GM19035 (cell line): Measurements from ENCODE around the gene LCNL1.
"Not testable (repeated sequence)": the region's sequence is repeated elsewhere in the genome, so short reads cannot be mapped to it uniquely, and the experiment has no call there.

Source experiments
- ATAC-seq: cut with Tn5 transposase; IDR thresholded peaks from one replicate; pipeline ENCODE4 v1.9.1; 2021; ENCODE audit not compliant: unreplicated experiment

Gene LCNL1

DNA sequence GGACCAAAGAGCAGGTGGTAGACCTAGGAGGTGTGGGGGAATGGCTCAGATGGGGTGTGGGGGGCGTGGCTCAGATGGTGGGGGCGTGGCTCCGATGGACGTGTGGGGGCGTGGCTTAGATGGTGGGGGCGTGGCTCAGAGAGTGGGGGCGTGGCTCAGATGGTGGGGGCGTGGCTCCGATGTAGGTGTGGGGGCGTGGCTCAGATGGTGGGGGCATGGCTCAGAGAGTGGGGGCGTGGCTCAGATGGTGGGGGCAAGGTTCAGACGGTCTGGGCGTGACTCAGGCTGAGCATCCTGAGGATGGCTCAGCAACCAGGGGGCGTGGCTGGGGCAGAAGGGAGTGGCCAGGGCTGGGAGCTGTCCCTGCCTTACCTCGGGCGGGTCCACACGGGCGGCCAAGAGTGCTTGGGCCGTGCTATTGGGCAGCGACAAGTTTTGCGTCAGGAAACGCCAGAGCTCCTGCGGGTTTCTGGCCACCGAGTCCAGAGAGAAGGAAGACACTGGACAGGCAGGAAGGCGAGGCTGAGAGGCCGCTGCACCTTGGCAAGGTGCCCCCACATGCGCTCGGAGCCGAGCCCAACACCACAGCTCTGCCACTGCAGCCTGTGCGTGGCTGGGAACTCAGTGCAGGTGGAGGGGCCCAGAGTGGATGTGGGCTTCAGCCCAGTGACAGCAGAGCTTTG lies 39.3 kb downstream of the LCNL1 start:
- ATAC-seq, result no peak

DNA sequence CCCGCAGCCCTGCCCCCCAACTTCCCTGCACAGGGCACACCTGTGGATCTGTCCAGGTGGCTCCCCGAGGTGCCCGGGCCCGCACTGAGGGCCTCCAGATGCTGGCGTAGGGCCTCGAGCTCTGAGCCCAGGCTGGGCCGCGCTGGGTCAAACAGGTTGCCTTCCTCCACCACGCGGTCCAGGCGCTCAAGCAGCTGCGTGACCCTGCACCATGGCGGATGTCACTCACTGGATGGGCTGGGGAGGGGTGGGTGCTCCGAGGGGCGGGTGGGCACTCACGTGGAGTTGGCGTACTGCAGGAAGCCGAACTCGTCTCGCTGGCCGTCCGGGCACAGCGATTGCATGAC lies 39.8 kb downstream of the LCNL1 start:
- no peak for ATAC-seq

DNA sequence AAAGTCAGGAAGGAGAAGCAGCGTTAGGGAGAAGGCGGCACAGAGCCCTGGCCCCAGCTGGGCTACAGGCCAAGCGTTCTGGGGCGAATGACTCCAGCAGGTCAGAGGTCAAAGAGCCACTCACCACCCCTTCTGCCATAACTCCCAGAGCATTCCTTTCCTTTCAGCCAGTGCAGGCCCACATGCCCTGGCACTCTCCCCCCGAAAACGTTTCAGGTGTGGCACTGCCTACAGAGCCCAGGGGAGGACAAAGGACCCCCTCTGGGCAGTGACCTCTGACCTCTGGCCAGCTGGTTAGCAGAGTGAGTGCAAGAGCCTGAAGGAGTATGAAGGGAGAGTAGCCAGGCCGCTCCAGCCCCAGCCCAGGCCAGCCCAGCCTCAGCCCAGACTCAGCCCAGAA lies 40.4 kb downstream of the LCNL1 start:
- no peak for ATAC-seq

DNA sequence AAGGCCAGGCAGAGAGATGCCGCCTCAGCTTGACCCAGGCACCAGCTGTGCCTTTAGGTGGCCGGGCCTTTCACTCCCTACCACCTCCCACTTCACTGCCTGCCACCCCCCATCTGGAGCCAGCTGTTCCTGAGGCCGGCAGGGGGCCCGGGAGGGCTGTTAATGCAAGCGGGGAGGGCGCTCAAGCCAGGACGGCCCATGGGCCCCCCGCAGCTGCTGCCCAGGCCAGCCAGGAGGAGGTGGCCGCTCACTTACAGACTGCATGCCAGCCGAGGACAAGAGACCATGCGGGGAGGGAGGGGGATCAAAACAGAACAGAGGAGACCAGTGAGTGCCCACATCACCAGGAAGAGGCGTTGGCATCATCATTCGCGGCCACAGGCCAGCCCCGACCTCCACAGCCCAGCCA lies 40.8 kb downstream of the LCNL1 start:
- ATAC-seq, result no peak

DNA sequence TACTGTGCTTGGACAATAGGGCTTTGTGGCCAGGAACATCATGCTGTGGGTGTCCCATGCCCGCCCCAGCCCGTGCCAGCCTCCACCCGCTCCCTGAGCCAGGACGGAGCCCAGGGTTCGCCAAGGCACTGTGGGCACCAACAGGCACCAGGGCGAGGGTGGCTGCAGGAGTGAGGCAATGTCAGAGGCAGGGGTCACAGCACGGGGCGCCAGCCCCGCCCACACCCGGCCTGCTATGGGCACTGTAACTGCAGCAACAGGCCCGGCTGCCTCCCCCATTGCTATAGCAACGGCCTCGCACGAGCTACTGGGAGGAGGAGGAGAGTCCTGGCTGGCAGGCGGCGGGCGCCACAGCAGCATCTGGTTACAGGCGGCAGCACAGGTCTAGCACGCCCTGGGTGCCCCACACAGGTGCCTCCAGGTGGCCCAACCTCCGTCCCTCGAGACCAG lies 42.7 kb downstream of the LCNL1 start:
- no peak for ATAC-seq

DNA sequence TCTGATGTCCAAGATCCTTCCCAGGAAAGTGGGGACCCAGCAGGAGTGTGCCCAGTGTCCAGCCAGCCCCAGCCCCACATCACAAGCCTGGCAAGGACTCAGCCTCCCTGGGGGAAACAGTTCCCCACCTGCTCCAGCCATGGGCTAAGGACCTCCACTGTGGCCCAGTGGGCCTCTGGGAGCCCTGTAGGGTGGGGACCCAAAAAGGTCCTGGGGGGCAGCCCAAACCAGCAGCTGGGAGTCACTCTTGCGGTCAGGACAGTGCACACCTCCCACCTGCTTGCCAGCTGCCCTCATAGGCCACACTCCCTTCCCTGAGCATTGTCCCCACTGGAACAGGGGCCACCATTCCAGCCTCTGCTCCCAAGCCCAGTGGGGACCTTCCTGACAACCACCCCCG lies 43.6 kb downstream of the LCNL1 start:
- no peak for ATAC-seq

DNA sequence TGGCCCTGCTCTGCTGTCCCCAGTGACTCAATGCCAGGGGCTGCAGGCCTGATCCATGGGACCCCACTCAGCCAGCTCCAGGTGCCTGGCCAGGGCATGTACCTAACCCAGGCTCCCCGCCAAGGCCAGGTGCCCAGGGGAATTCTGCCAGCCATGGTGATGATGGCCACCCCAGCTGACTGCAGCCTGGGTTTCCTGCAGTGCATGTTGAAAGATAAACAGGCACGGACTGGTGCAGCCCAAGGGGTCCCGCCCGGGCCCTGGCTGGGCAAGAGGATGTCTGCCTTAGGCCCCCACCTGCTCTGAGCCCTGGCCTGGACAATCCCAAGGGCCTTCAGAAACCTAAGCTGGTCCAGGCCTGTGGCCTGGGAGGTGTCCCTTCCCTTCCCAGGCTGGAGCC lies 44.0 kb downstream of the LCNL1 start:
- no peak for ATAC-seq

DNA sequence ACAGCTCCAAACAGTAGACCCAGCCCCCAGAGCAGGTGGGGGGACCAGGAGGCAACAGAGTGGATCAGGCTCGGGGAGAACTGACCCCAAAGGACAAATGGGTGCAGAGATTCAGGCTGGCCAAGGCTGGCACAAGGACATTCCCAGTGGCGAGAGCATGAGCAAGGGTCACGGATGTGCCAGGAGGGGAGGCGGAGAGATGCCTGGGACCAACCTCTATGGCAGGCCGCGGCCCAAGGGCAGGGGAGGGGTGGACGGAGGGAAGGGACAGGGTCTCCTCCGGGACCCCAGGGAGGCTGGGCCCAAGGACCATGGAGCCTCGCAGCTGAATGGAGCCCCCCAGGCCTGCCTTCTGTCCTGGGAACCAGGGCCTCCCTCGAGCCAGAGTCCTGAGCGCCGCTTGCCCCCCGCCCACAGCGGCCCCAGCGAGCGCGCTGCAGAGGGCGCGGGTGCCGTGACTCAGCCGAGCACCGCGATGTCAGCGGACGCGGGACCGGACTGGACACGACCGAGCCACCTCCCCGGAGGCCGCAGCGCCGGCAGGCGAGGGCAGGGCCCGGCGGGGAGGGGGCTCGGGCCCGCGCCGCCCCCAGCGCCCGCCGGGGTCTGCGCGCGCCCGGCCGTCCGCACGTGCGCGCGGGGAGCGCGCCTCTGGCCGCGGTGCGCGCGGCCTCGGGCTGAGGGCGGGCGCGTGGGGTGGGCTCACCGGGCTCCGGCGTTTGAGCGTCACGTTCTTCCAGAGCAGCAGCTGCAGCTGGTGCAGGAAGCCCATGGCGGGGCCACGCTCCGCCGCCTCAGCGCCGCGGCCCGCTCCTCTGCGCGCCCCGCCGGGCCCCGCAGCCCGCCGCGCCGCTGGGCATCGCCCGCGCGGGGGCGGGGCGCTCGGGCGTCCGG lies 44.8 kb downstream of the LCNL1 start, which contains the start of gene ABCA2:
Gene ABCA2 (minus strand): TSS at position 869 of the 894 bp plus-strand sequence. CDS start 97 bp downstream, at position 772.
- no peak for ATAC-seq

DNA sequence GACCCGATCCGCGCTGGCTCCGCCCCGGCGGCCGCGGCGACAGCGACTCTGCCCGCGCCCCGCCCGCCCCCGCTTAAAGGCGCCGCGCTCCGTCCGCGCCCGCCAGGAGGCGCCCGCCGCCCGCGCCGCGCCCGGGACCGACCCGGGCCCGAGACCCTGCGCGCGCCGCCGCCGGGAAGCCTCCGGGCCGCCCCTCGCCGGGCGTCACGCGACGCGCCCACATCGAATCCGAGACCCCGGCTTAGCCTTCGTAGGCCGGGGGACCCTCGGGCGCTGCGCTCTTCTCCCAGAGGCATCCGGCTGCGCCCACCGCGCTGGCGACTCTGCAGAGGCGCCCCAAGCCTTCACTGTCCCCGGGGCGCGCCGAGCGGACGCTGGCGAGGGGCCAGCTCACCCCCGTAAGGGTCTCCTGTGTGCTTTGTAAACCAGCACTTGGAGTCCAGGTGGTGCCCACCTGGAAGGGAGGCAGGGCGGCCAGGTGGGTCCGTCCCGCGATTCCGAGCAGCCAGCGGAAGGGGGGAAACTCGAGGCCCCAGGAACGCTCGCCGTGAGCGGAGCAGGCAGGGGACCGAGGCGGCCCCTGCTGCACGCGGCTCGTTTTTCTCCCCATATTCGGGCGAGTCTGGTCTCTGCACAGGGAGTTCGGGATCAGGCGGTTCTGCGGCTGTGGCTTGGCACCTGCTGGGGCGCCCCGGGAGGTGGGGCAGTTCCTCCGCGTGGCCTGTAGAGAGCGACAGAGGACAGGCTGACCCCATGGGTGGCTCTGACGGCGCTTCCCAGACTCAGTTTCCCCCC lies 45.7 kb downstream of the LCNL1 start:
- no peak for ATAC-seq

DNA sequence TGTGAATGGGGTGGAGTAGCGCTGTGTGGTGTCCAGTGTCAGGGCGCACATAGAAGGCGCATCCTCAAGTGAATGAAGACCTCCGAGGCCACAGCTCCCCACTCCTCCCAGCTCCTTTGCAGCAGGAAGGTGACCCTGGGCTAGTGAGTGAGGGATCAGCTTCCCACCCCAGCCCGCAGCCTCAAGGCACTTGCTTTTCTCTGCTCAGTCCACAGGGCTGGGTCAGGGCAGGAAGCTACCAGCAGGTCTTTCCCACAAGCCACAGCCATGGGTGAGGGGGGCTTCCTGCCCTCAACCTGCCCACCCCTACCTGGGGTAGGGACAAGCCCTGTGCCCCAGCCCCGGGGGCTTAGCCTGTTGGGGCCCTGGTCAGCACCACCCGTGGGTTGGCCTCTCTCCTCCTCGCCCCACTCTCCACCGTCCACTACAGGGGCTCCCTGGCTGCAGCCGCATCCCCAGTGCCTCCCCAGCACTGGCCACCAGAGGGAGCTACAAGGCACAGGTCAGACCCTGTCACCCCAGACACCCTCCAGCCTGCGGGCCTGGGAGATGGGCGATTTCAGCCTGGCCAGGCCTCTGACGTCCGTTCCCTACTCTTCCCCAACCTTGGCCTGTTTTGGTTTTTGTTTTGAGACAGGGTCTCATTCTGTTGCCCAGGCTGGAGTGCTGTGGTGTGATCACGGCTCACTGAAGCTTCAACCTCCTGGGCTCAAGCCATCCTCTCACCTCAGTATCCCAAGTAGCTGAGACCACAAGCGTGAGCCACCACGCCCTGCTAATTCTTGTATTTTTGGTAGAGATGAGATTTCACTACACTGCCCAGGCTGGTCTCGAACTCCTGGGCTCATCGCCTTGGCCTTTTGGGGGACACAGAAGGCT lies 46.5 kb downstream of the LCNL1 start:
- no peak for ATAC-seq

DNA sequence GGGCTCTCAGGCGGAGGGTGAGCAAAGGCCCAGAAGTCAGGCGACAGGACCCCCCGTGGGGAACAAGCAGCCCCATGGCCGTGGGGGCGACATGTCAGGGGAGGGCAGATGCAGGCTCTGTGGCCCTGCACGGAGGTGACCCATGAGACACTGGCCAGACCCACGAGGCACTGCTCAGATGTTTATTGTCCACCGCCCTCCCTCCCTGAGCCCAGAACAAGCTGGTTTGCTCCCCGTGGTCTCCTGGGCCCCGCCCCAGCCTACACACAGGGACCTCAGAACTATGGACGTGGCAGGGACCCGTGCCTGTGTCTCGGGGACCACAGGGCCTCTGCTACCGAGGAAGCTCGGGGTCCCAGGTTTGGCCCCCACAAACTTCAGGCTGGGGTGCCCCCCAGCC lies 47.2 kb downstream of the LCNL1 start:
- ATAC-seq, result no peak

DNA sequence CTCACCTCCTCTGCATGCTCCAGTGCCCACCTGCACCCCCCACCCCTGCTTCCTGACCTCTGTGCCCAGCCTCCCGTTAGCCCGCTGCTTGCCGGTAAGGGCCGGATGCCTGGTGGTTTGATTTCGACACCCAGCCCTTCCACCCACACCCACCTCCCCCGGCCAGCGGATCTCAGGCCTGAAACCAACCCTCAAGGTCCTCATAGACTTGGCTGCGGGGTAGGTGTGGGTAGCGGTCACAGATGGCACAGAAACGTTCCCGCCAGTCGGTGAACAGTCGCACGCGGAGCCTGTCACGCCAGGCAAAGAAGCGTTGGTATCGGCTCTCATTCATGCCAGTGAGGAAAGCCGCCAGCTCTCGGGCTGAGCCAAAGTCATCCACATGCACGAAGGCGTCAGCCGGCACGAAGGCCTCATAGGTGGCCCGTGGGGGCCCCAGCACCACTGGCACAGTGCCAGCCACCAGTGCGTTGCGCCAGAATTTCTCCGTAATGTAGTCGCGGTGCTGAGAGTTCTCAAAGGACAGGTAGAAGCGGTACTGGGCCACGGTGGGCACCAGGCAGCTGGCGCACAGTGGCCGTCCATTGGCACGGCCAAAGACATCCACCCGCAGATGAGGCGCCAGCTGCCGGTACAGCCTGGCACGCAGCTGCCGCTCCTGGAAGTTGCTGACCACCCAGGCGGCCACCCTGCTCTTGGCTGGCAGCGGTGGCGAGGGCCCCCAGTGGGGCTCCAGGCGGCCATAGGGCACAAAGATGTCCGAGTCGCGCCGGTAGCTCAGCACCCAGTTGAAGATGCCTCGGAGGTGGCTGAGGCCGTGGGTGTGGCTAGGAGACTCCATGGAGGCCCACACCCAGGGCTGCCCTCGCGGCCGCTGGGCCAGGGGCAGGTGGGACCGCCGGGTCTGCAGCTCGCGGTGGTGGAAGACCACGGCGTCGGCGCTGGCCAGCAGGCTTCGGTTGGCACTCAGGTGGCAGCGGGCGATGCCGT lies 48.0 kb downstream of the LCNL1 start:
- ATAC-seq, result no peak

DNA sequence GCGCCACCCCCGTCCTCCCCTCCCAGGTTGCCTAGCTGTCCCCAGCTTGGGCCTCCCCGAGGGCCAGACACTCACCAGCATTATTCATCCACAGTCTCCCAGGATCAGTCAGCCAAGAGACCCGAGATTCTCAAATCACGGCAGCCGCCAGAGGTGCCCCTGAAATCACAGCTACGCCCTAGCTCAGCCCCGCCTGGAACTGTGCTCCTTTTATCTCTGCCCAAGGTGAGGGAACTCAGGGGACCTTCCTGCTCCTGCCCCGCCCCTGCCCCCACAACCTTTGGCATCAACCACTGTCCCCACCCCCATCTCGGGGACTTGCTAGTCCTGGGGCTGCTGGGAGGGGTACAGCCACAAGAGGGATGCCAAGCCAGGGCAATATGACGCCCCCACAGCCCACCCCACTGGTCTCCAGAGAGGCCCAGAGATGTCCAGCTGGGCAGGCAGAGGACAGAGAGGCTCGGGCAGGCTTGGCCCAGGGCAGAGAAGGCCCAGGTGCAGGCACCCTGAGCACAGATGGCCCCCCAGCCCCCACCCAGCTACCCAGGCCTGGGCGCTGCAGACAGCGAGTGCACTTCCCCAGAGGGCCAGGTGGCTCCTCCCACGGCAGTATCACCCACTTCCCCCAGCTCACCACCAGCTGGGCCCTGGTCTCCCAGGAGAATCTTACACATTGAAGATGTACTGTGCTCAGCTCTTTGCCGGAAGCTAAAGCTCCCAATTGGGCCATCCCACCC lies 49.3 kb downstream of the LCNL1 start, which contains the start of gene FUT7:
Gene FUT7 (minus strand): TSS at position 185 of the 737 bp plus-strand sequence. CDS start 97 bp downstream, at position 88.
- ATAC-seq, result no peak

DNA sequence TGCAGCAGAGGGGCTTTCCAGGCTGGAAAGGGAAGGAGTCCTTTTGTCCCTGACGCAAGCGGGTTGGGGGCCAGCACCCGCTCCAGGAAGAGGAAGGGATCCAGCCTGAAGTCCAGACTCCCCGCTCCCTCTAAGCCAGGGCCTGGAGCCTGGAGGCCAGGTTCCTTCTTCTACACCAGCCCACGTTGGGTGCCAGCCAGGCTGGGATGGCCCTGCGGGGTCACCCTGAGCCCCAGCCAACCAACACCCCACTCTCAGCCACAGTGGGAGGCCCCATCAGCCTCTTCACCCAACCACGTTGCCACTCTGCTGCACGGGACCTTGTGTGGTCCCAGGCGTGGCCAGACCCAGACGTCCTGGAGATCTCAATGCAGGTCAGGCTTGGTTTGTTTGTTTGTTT lies 50.1 kb downstream of the LCNL1 start:
- no peak for ATAC-seq

DNA sequence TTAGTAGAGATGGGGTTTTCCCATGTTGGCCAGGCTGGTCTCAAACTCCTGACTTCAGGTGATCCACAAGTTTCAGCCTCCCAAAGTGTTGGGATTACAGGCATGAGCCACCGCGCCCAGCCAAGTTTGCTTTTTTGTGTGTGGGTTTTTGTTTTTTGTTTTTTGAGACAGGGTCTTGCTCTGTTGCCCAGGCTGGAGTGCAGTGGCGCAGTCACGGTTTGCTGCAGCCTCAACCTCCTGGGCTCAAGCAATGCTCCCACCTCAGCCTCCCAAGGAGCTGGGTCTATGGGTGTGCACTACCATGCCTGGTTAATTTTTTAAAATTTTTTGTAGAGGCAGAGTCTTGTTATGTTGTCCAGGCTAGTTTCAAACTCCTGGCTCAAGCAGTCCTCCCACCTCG lies 50.7 kb downstream of the LCNL1 start:
- not testable (repeated sequence) for ATAC-seq

DNA sequence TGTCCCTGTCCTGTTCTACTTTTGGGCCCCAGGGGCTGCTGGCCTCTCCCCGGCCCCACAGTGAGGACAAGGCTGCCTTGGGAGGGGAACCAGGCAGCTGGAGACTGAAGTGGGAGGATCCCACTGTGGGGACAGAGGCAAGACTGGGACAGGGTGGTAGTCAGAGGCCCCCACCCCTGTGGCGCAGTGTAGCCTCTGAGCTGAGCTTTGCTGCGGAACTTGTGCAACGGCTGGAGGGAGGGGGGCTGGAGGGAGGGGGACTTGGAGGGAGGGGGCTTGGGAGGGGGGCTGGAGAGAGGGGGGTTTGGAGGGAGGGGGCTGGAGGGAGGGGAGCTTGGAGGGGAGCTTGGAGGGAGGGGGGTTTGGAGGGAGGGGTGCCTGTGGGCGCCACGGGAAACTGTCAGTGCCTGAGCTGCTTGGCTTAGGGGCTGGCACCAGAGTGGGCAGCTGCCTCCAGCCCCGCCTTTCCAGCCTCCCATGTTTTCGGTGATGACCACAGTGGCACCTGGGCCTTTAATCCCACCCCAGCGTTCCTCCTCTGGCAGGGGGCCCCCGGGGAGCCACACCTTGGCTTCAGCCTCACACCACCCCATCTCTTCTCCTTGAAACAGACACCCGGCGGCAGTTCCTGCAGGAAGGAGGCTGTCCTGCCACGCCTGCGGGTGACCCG lies 51.4 kb downstream of the LCNL1 start:
- ATAC-seq, result no peak

DNA sequence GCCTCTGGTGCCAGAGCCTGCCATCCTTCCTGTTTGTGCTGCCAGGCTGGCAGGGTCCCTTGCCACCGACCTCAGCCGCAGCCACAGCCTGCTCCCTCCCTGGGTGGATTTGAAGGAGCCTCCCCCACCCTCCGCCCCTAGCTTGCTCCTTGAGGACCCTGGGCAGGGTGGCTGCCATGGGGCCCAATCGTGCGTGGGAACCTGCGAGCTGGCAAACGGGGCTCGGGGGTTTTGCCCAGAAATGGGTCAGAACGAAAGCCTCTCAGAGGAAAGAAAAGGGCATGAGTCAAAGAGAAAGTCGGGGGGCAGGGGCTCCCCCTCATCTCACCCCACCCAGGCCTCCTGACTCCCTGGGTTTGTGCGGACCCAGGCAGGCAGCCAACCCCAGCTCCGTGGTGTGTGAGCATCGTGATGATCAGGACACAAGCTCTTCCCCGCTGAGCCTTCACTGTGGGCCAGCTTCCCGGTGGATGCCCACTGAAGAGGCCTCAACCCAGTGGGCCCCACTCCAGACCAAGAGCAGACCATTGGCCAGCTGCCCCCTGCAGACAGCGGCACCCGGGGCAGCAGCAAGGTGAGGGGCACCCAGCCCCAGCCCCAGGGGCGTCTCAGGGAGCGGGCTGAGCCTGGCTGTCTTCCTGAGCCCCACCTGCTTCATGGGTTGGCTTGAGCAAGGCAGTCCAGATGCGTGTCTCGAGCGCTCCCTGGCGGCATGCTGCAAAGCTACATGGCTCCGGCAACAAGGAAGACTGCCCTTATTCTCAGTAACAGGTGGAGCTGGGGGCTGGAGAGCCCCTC lies 52.1 kb downstream of the LCNL1 start:
- ATAC-seq, result peak; percentile 56
